K562 (cell line): ENCODE measurements around the gene ZNF224. TPM values are rescaled to one million over a fixed set of nuclear protein-coding genes. Genes with fewer than 3 reads are reported as not detected.

Experiments used
- ATAC-seq: fragments of 200-7000 bp; cut with Tn5 transposase; 3 replicates; pipeline ENCODE4 v1.9.1; 2020; ENCODE audit warnings: moderate library complexity
- BruUV-seq: library from RNA; stranded (reverse); fragments of 400-500 nt; replicated peaks from 2 replicates; lab custom pipeline; 2021; lab: Mats Ljungman, UMichigan
- CTCF ChIA-PET: fragments of 300-600 bp; formaldehyde crosslinking; extraction: SDS; loops from one replicate; lab custom pipeline; 2021; ENCODE audit warnings: low intra/inter-chr PET ratio; lab: Yijun Ruan, JAX
- POLR2A ChIA-PET: fragments of 300-600, 350-650 bp; sonication (Branson Sonifier 250); formaldehyde crosslinking; extraction: SDS; loops from one replicate; lab custom pipeline; 2021; ENCODE audit warnings: antibody characterized with exemption, inconsistent platforms; lab: Yijun Ruan, JAX
- DNase-seq, 4 experiments: peaks; one replicate each; pipeline versions ENCODE4 v3.0.0 to v3.0.0-alpha.2; 2011 to 2018; ENCODE audit warnings: low spot score in 3 of 4, mixed read lengths in 3 of 4; ENCODE audit errors: extremely low read depth in 1 of 4
- FAIRE-seq: peaks from 2 replicates; lab custom pipeline; 2011; peaks lifted over from hg19 to GRCh38; lab: Jason Lieb, UNC
- H2AFZ ChIP-seq: 2 replicates; pipeline ENCODE4 v1.6.0; 2011; ENCODE audit warnings: low read depth, low read length, control low read depth, inconsistent platforms
- H3K27ac ChIP-seq: fragments of 200-600 bp; 3 replicates; pipeline ENCODE4 v1.8.0; 2011; ENCODE audit warnings: low read depth, mild to moderate bottlenecking, control low read depth, inconsistent platforms, low read length, moderate library complexity, mixed read lengths; ENCODE audit errors: extremely low read depth
- H3K27me3 ChIP-seq, 2 experiments: fragments of 300-600 bp in 1 of 2; 2 replicates in 1 of 2; 3 replicates in 1 of 2; pipeline versions ENCODE4 v1.6.0 to v1.8.0; 2011; ENCODE audit warnings: inconsistent platforms in 2 of 2, low read length in 2 of 2, mild to moderate bottlenecking in 1 of 2, mixed read lengths in 1 of 2, moderate library complexity in 1 of 2; ENCODE audit not compliant: control insufficient read depth in 2 of 2, insufficient read depth in 2 of 2
- H3K36me3 ChIP-seq: fragments of 300-600 bp; 3 replicates; pipeline ENCODE4 v1.8.0; 2011; ENCODE audit warnings: mild to moderate bottlenecking, low read length, inconsistent platforms; ENCODE audit not compliant: control insufficient read depth, insufficient read depth
- H3K4me1 ChIP-seq, 2 experiments: fragments of 200-600 bp in 1 of 2; replicated peaks in 1 of 2; 2 replicates in 1 of 2; 3 replicates in 1 of 2; pipeline versions ENCODE4 v1.5.1 to v1.8.0; 2011; ENCODE audit warnings: inconsistent platforms in 2 of 2, low read length in 2 of 2, mild to moderate bottlenecking in 1 of 2, mixed read lengths in 1 of 2, moderate library complexity in 1 of 2; ENCODE audit not compliant: control insufficient read depth in 2 of 2, insufficient read depth in 2 of 2
- H3K4me2 ChIP-seq: 2 replicates; pipeline ENCODE4 v1.6.1; 2011; ENCODE audit warnings: low read length, control low read depth, inconsistent platforms, mixed read lengths; ENCODE audit not compliant: insufficient read depth
- H3K4me3 ChIP-seq: fragments of 200-600 bp; sonication (generic), shearing (Covaris generic); 2 replicates; pipeline ENCODE4 v1.5.1; 2016; ENCODE audit warnings: control low read depth, inconsistent platforms
- H3K79me2 ChIP-seq: fragments of 200-600 bp; 3 replicates; pipeline ENCODE4 v1.8.0; 2011; ENCODE audit warnings: low read length, inconsistent platforms; ENCODE audit not compliant: control insufficient read depth, insufficient read depth
- H3K9ac ChIP-seq, 2 experiments: 2 replicates each; pipeline versions ENCODE4 v1.6.0 to v1.6.1; 2011; ENCODE audit warnings: low read depth in 2 of 2, low read length in 2 of 2, control low read depth in 1 of 2, inconsistent platforms in 1 of 2, mild to moderate bottlenecking in 1 of 2, mixed read lengths in 1 of 2; ENCODE audit not compliant: insufficient read depth in 1 of 2
- H3K9me1 ChIP-seq: one replicate; pipeline ENCODE4 v1.6.0; 2011; ENCODE audit warnings: inconsistent platforms, mild to moderate bottlenecking, low read length, moderate library complexity; ENCODE audit not compliant: control insufficient read depth, insufficient read depth
- H3K9me3 ChIP-seq: replicated peaks from 2 replicates; pipeline ENCODE4 v1.5.1; 2011; ENCODE audit warnings: low read depth, low read length, inconsistent platforms; ENCODE audit not compliant: control insufficient read depth, insufficient read depth
- H4K20me1 ChIP-seq: replicated peaks from 2 replicates; pipeline ENCODE4 v1.6.1; 2011; ENCODE audit warnings: low read length, inconsistent platforms, mixed read lengths; ENCODE audit not compliant: control insufficient read depth, insufficient read depth
- ADNP ChIP-seq: fragments of 200-800 bp; sonication (Bioruptor generic); IDR thresholded peaks from 2 replicates; pipeline ENCODE4 v1.6.1; 2016; ENCODE audit warnings: missing genetic modification characterization, missing compliant biosample characterization
- GMEB1 ChIP-seq: fragments of 250-450 bp; sonication (Bioruptor Pico); IDR thresholded peaks from 2 replicates; pipeline ENCODE4 v1.4.0; 2020; ENCODE audit warnings: mild to moderate bottlenecking
- in situ Hi-C: fragments of 300-500 bp; cut with MboI; formaldehyde crosslinking; loops from 4 replicates; pipeline ENCODE4 v1.15.0; 2018; ENCODE audit warnings: inconsistent platforms, mixed read lengths
- intact Hi-C: fragments of 100-400 bp; cut with micrococcal nuclease; formaldehyde crosslinking; loops from 2 replicates; pipeline ENCODE4 v1.14.2; 2022
- polyA plus RNA-seq, 8 experiments: library from polyadenylated mRNA; depleted of rRNA in 4 of 8; stranded (reverse) in 5 of 8; unstranded in 3 of 8; fragments of >200 nt; fragmentation: Nextera tagmentation in 2 of 8; fragmentation: Illumina TruSeq in 1 of 8; extraction: Ambion mirVana in 2 of 8; extraction: Trizol in 1 of 8; gene quantifications; 2 replicates each; pipeline versions ENCODE4 v1.2.1 to v1.2.3, GENCODE V29; 2011 to 2014; ENCODE audit warnings: inconsistent platforms in 1 of 8, missing spikeins in 1 of 8
- total RNA-seq, 7 experiments: library from RNA; depleted of rRNA in 6 of 7; stranded (reverse); fragments of >200 nt in 6 of 7; fragmentation: Illumina TruSeq in 2 of 7; extraction: Trizol in 2 of 7; gene quantifications; 2 replicates each; pipeline versions ENCODE4 v1.2.1 to v1.2.3, GENCODE V29; 2011 to 2021; ENCODE audit warnings: low replicate concordance in 1 of 7
- TF ChIP-seq, protein P1 (sequence below), 2 experiments: fragments of 450-650 bp in 1 of 2; sonication (generic) in 1 of 2; formaldehyde crosslinking in 1 of 2; IDR thresholded peaks in 1 of 2; conservative IDR thresholded peaks in 1 of 2; 2 replicates each; pipeline versions ENCODE4 v1.6.1 to v1.8.1; 2016 to 2023; ENCODE audit warnings: mild to moderate bottlenecking in 2 of 2, moderate library complexity in 2 of 2, inconsistent platforms in 1 of 2, missing genetic modification reagents in 1 of 2

The ZNF224 gene
- total and polyA plus RNA-seq, 9 of the 15 experiments (the other 6 are each of a cell fraction or from before 2014, with no cell fraction given), result 4.4 to 15.6 (median 10.0) TPM

DNA sequence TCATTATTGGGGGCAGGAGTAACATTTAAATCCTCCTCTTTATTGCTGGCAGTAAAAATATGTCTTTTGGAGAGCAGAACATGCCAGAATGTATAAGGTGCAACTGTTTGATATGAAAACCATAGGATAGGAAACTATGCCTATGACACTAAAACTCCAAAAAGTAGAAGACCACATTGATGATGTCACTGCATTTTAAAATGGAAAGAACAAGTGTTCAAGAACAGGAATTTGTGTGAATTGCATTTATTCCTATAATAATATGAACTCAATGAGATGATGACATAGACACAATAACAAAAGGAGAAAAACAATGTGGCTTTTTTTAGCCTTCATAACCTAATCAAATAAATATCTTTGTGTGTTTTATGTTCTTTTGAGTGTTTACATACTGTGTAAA lies 15.3 kb downstream of the ZNF224 start:
- Histone ChIP-seq H4K20me1 (no peaks in the 10 kb centered on the region), H3K4me3 (no peak overlapping the region), H3K79me2 (0 out of 3 replicates have a peak, but pooled peaks cover 2% of the 10 kb centered on the region), H3K27ac (no peak overlapping the region), H3K9me3 (peaks cover 21% of the 10 kb centered on the region), H3K36me3 (peaks cover 11% of the 10 kb centered on the region; the same call in 2 of the 3 replicates), H3K27me3 (no peaks in the 10 kb centered on the region), H3K9ac (no peak overlapping the region), H3K4me1 (no peaks in the 10 kb centered on the region; a peak in 2 of 5 replicates), H2AFZ (no peak overlapping the region), H3K9me1 (no peaks in the 10 kb centered on the region), H3K4me2 (no peak overlapping the region)
- no peak for ATAC-seq
- no peak for DNase-seq
- ChIA-PET POLR2A (interaction anchor here (0.6 kb wide), 1 partner anchor 43 kb away, joined by 4 read pairs; no protein-coding TSS in a partner anchor), CTCF (no interaction called here)
- BruUV-seq, result no TSS peak
- intact Hi-C loops (no loop called here), in situ Hi-C loops (no loop called here)
- no peak for FAIRE-seq
- TF ChIP-seq, protein P1, sequence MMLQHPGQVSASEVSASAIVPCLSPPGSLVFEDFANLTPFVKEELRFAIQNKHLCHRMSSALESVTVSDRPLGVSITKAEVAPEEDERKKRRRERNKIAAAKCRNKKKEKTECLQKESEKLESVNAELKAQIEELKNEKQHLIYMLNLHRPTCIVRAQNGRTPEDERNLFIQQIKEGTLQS (IDR thresholded peaks at IDR 0.05), result 0 out of 2 replicates have a peak, but pooled peaks have one; percentile 12
- TF ChIP-seq, protein P1 (CRISPR knock-in tag; conservative IDR thresholded peaks at IDR 0.05), result no peak
- TF ChIP-seq ADNP, result no peak
- no peak for TF ChIP-seq GMEB1
